Neutrophil (primary cell): ENCODE measurements around the gene DPF3.

Source experiments
- H3K27ac ChIP-seq: fragments of 200-600 bp; sonication (generic); 2 replicates; pipeline ENCODE4 v1.5.1; 2016; ENCODE audit warnings: mild to moderate bottlenecking, moderate library complexity
- H3K27me3 ChIP-seq: fragments of 200-600 bp; sonication (generic); 2 replicates; pipeline ENCODE4 v1.6.0; 2016; ENCODE audit warnings: mild to moderate bottlenecking
- H3K36me3 ChIP-seq: fragments of 200-600 bp; sonication (generic); 2 replicates; pipeline ENCODE4 v1.5.1; 2017
- H3K4me1 ChIP-seq, 2 experiments: fragments of 200-600 bp in 1 of 2; sonication (generic) in 1 of 2; 1 replicate in 1 of 2; 2 replicates in 1 of 2; pipeline versions ENCODE4 v1.5.1 to v1.6.1; 2013 to 2016; ENCODE audit warnings: low read depth in 1 of 2, low read length in 1 of 2, mild to moderate bottlenecking in 1 of 2, moderate library complexity in 1 of 2; ENCODE audit not compliant: control insufficient read depth in 1 of 2, insufficient read depth in 1 of 2
- H3K4me3 ChIP-seq, 2 experiments: fragments of 200-600 bp in 1 of 2; sonication (generic) in 1 of 2; 1 replicate in 1 of 2; 2 replicates in 1 of 2; pipeline ENCODE4 v1.5.1; 2013 to 2016; ENCODE audit warnings: low read depth in 1 of 2, low read length in 1 of 2, mild to moderate bottlenecking in 1 of 2, moderate library complexity in 1 of 2
- H3K9me3 ChIP-seq: fragments of 200-600 bp; sonication (generic); 2 replicates; pipeline ENCODE4 v1.5.1; 2016
- TF ChIP-seq, protein P1 (sequence below): fragments of 200-600 bp; sonication (generic); IDR thresholded peaks from 2 replicates; pipeline ENCODE4 v1.5.1; 2016; ENCODE audit warnings: antibody characterized with exemption

The DPF3 gene

DNA sequence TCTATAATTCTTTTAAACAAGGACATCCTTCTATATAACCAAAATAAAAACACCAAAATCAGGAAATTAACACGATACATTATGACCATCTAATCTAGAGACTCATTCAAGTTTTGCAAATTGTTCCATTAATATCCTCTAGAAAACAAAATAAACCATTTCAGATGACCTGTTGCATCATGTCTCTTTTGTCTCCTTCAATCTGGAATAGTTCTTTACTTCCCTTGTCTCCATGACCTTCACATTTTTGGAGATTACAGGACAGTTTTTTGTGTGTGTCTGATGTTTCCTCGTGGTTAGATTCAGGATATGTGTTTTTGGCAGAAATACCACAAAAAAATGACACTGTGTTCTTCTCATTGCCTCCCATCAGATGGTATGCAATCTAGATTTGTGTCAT, 19.9 kb upstream of the DPF3 start:
- Histone ChIP-seq H3K27ac (no peak overlapping the region), H3K9me3 (no peaks in the 10 kb centered on the region), H3K4me3 (no peak overlapping the region), H3K4me1 (no peaks in the 10 kb centered on the region), H3K27me3 (peaks cover 72% of the 10 kb centered on the region), H3K36me3 (no peaks in the 10 kb centered on the region)
- TF ChIP-seq, protein P1, sequence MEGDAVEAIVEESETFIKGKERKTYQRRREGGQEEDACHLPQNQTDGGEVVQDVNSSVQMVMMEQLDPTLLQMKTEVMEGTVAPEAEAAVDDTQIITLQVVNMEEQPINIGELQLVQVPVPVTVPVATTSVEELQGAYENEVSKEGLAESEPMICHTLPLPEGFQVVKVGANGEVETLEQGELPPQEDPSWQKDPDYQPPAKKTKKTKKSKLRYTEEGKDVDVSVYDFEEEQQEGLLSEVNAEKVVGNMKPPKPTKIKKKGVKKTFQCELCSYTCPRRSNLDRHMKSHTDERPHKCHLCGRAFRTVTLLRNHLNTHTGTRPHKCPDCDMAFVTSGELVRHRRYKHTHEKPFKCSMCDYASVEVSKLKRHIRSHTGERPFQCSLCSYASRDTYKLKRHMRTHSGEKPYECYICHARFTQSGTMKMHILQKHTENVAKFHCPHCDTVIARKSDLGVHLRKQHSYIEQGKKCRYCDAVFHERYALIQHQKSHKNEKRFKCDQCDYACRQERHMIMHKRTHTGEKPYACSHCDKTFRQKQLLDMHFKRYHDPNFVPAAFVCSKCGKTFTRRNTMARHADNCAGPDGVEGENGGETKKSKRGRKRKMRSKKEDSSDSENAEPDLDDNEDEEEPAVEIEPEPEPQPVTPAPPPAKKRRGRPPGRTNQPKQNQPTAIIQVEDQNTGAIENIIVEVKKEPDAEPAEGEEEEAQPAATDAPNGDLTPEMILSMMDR: no peak

DNA sequence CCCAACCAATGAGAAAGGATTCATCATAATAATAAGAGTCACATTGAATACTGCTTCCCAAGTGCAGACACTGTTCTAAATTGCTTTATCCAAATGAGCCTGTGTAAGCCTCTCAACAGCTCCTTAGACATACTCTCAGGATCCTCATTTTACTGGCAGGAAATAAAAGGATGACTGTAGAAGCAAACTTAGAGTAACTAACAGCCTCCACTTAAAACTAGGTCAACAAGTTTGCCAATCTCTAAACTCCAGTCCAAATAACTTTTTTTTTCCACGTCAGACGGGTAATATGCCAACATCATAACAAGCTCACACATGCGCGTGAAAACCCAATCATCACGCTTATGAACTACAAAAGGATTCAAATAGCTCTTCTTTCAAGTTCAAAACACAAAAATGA, 15.3 kb upstream of the DPF3 start:
- TF ChIP-seq, protein P1: no peak
- Histone ChIP-seq H3K36me3 (no peaks in the 10 kb centered on the region), H3K4me3 (no peak overlapping the region), H3K9me3 (no peaks in the 10 kb centered on the region), H3K27me3 (peaks cover 73% of the 10 kb centered on the region), H3K27ac (no peak overlapping the region), H3K4me1 (no peaks in the 10 kb centered on the region)

DNA sequence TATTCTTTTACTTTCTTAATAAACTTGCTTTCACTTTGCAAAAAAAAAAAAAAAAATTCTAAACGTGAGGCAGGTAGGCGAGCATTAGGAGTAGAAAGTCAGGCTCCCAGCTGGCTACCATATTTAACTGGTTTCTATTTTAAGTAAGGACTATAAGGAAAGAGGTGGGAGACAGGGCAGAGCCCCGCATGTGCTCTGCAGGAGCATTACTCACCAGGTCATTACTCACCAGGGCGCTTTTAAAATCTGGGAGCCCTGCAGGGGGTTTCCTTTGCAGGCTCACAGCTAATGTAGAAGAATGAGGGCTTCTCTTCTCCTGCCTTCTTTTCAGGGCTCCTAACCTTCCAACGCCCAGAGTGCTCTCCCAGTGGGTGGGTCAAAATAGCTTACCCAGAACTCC, 14.0 kb upstream of the DPF3 start:
- H3K4me1 ChIP-seq: no peaks in the 10 kb centered on the region

DNA sequence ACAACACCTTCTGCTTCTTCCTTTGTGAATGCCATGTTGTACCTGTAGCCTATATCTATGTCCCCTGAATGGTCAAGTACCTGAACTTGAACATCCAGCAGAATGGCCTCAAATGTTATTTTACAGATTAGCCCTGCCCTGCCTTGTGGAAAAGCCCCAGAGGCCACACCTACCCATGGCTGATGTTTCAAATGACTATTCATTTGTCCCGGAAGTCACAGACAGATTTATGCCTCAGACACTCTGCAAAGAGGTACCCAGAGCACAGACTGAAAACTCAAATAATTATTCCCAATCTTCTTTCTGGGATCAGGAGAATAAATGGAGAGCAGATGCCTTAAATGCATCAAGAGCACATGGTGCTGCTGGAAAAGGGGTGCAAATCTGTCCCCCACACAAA, 13.0 kb upstream of the DPF3 start:
- no peaks in the 10 kb centered on the region for H3K36me3 ChIP-seq
- TF ChIP-seq, protein P1: no peak
- H3K27me3 ChIP-seq: peaks cover 73% of the 10 kb centered on the region
- no peak overlapping the region for H3K4me3 ChIP-seq
- H3K4me1 ChIP-seq: no peaks in the 10 kb centered on the region
- H3K9me3 ChIP-seq: no peaks in the 10 kb centered on the region
- no peak overlapping the region for H3K27ac ChIP-seq

More for the DNA sequence above, 14.0 kb upstream of the DPF3 start:
- H3K27me3 ChIP-seq: peaks cover 73% of the 10 kb centered on the region
- no peaks in the 10 kb centered on the region for H3K9me3 ChIP-seq
- no peaks in the 10 kb centered on the region for H3K36me3 ChIP-seq
- no peak overlapping the region for H3K4me3 ChIP-seq
- H3K27ac ChIP-seq: no peak overlapping the region
- TF ChIP-seq, protein P1: no peak

DNA sequence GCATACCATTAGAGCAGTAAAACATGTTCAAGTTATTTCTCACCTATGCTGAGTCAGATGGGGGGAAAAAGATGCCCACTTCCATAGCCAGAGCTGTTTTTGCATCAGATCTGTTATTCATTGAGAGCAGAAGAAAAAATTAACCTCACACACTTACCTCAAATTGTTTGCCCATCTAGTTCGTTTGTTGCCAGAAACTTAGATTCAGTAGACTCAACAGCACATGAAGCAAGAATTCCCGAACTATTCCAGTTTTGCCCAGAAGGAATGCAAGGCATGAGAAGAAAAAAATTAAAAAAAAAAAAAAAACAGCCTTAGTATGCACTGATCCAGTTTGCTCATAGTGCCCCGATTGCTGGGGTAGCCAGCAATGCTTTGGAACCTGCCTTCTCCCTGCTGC, 12.4 kb upstream of the DPF3 start:
- Histone ChIP-seq H3K36me3 (no peaks in the 10 kb centered on the region), H3K4me3 (no peak overlapping the region), H3K27ac (no peak overlapping the region), H3K27me3 (peaks cover 76% of the 10 kb centered on the region), H3K9me3 (no peaks in the 10 kb centered on the region), H3K4me1 (no peaks in the 10 kb centered on the region)
- TF ChIP-seq, protein P1: no peak
